ENCODE measurements around the gene KIAA0753.
"Not testable (repeated sequence)": the region's sequence is repeated elsewhere in the genome, so short reads cannot be mapped to it uniquely, and the experiment has no call there.

Gene KIAA0753

DNA sequence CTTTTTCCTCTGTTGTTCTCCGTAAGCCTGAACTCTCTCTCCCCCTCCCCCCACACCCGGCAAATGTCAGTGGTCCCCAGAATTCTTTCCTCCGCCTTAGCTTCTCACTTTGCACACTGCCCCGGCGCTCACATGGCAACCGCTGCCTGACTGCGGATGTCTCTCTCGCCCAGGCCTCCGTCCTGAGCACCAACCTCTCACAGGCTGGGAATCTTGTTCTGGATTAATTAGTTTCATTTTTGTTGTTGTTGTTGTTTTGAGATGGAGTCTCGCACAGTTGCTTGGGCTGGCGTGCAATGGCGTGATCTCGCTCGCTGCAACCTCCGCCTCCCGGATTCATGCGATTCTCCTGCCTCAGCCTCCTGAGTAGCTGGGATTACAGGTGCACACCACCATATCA lies 27.7 kb upstream of the KIAA0753 start:
- DNase-seq = no peak

GRCh38 chr17:6667516-6667915 lies 27.0 kb upstream of the KIAA0753 start:
- DNase-seq = no peak

GRCh38 chr17:6666557-6666956 lies 26.0 kb upstream of the KIAA0753 start:
- DNase-seq = no peak

GRCh38 chr17:6666077-6666521 lies 25.6 kb upstream of the KIAA0753 start:
- peak; percentile 59 for DNase-seq

DNA sequence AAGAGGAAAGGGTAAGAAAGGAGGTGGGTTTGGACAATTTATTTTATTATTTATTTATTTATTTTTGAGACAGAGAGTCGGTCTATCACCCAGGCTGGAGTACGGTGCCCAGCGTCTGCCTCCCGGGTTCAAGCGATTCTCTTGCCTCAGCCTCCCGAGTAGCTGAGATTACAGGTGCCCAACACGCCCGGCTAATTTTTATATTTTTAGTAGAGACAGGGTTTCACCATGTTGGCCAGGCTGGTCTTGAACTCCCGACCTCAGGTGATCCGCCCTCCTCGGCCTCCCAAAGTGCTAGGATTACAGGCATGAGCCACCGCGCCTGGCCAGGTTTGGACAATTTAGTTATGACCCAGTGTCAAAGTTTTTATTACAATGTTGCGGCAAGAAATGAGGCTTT lies 22.7 kb upstream of the KIAA0753 start:
- not testable (repeated sequence) for DNase-seq

- DNase-seq = no peak
These were observed 20.9 kb upstream of the KIAA0753 start for GRCh38 chr17:6661464-6661848.

DNA sequence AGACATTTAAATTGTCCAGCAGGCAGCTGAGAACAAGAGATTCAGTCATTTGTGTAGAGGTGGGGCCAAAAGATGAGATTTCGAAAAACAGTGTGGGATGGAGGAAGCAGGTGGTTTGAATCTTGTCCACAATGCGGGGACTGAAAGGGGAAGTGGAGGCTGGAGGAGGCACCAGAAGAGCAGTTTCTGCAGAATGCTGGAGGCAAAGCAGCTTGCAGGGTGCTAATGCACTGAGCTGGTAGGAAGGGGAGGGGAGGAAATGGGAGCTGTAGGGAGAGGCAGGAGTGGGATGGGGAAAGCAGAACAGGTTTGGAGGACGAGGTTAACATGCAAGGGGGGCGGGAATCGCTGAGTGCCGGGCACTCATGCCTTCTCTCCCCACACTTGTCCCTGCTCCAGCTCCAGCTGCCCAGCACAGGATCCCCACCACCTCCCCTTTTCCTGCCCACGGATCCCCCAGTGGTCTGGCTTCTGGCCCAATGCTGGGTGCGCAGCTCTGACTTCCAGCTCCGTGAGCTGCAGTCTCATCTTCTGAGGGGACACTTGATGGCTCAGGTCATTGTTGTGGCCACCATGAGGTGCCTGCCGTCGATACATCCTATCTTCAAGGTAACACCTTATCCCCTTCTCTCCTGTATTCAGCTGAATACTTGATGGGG lies 20.4 kb upstream of the KIAA0753 start:
- DNase-seq = no peak

GRCh38 chr17:6660101-6660500 lies 19.6 kb upstream of the KIAA0753 start:
- no peak for DNase-seq

GRCh38 chr17:6658411-6658810 lies 17.9 kb upstream of the KIAA0753 start:
- not testable (repeated sequence) for DNase-seq

DNA sequence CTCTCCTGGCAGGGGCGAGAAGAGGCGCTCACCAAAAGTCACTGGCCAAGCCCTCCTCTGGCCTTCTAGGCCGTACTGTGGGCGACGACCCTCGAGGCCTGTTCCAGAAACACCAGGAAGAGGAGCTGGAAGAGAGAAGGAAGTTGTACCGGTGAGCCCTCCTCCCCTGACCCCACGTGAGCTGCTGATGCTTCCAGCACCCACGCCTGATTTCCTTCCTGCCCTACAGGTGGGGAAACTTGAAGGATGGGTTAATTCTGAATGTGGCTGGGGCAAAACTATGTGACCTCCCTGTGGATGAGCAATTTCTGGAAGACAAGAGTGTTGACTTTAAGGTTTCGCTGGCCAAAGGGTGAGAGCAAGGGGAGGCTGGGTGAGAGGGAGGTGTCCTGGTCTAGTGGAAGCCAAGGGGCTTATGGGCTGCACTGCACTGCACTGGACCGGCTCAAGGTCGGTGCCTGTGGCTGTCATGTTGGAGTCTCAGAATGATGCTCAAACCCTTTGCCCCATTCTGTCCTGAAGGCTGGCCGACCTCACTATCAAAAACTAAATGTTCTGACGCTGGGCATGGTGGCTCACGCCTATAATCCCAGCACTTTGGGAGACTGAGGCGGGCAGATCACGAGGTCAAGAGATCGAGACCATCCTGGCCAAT lies 17.2 kb upstream of the KIAA0753 start:
- DNase-seq = no peak

GRCh38 chr17:6656797-6657632 lies 16.5 kb upstream of the KIAA0753 start:
- peak; percentile 67 for DNase-seq

GRCh38 chr17:6655732-6656361 lies 15.3 kb upstream of the KIAA0753 start:
- peak; percentile 8 for DNase-seq

- peak; percentile 77 for DNase-seq
These were observed 14.6 kb upstream of the KIAA0753 start for GRCh38 chr17:6654841-6655731.

DNA sequence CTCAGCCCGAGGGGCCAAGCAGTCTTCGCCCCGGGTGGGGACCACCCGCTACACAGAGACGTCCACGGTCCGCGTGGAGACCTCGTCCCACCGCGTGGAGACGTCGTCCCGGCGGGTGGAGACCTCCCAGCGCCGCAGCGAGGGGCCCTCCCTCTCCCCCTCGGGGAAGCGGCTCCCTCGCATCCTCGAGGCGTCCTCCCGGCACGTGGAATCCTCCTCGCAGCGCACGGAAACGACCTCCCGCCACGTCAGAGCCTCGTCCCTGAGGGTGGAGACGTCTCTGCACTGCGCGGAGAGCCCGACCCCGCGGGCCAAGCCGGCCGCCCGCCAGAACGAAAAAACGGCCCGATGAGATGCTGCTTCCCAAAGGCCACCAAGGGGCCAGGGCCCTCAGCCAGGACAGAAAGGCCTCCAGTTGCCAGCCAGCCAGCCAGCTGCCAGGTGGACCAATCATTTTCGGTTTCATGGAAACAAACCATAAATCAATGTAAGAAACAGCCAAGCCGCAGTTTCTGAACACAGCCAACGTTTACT lies 11.5 kb upstream of the KIAA0753 start:
- peak; percentile 45 for DNase-seq

DNA sequence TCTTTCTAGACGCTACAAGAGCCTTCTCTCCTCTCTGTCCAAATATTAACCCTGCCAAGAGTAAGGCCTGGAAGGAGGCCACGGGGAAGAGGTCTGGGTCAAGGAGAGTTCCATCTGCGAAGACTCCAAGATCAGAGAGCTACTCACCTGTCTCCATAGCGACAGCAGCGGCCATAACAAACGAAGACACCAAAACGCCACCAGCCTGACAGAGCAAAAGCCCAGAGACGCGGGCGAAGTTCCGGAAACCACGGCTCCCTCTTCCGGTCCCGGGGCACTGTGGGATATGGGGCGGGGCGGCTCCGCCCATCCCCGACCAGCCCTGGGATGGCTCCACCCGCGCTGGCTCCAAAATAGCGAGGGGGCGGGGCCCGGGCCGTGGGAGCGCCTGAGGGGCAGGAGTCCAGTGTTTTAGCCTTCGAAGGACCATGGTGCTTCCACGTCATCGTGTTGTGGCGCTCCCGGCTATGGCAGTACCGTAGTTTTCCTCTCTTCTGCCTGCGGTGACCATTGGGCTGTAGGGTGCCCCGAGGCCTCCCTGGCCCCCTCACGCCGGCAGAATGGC lies 10.9 kb upstream of the KIAA0753 start, which contains the start of the genes C17orf100 and MED31:
TSS of gene C17orf100 (plus strand) at position 409 of the 565 bp plus-strand sequence. CDS start at position 561, 152 bp downstream.
TSS of gene MED31 (minus strand) at position 252 of the 565 bp plus-strand sequence. CDS start at position 175, 77 bp downstream.
- DNase-seq = peak; percentile 92

GRCh38 chr17:6648181-6648580 lies 7.7 kb upstream of the KIAA0753 start:
- no peak for DNase-seq

- DNase-seq = no peak
These were observed 3.1 kb upstream of the KIAA0753 start for GRCh38 chr17:6643451-6644125.

DNA sequence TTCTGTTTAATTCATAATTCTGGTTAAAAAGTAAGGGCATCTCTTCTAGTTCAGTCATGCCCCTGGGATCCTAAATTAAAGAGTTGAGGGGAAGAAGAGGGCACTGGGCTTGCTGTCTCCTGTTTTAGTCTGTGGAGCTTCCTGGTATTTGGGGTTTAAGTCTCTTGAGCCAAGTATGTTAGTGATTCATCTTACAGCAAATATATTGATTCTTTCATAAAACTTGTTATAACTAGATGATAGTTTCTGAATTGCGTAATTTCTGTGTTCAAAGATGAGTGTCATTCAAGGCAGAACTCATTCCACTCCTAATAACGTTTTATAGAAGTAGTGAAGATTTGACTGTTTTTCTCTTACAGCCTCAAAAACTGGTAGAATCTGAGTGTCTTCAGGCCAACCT lies 2.1 kb upstream of the KIAA0753 start:
- DNase-seq = no peak

DNA sequence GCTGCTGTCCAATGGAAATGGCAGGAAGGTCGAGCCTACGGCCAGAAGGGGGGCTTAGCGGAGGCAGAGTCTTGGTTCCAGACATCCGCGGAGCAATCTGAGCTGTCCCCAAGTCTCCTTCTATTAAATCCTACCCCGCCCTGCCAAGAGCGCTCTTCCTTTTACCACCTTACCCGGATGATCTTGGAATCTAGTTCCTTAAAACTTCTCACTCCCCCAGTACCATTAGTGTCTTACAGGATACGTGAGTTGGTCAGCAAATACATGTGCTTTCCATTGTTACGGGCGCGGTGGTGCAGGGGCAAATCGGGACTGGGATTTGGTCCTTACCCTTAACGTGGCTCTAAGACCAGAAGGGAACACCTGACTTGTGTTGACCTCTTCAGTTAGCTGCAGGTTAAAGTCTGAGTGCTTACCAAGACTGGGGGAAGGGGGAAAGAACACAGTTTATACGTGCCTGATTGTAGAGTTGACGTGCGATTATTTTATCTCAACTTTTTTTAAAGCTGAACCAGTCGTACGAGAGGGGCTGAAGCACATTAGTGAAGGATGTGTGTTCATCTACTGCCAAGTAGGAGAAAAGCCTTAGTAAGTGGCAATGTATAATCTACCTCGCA lies 844 bp upstream of the KIAA0753 start:
- DNase-seq = peak; percentile 59
